ENCODE data around the gene NDRG3. TPM values are rescaled to one million over a fixed set of nuclear protein-coding genes. Genes with fewer than 3 reads are reported as not detected.

Gene NDRG3
- total RNA-seq, 4 donors from 2014 or later: 17.9 to 35.0 (median 29.6) TPM

GRCh38 chr20:36646678-36647077, 99.2 kb downstream of the NDRG3 start:
- Histone ChIP-seq H3K27ac (no peak overlapping the region), H3K36me3 (no peaks in the 10 kb centered on the region), H3K27me3 (no peaks in the 10 kb centered on the region), H3K9me3 (no peaks in the 10 kb centered on the region), H3K4me3 (no peak overlapping the region), H3K4me1 (no peaks in the 10 kb centered on the region)
- DNase-seq: no peak
- intact Hi-C loops (cut with DNase I; ENCODE audit: low total_unique reads): no loop called here
- TF ChIP-seq, protein P1, sequence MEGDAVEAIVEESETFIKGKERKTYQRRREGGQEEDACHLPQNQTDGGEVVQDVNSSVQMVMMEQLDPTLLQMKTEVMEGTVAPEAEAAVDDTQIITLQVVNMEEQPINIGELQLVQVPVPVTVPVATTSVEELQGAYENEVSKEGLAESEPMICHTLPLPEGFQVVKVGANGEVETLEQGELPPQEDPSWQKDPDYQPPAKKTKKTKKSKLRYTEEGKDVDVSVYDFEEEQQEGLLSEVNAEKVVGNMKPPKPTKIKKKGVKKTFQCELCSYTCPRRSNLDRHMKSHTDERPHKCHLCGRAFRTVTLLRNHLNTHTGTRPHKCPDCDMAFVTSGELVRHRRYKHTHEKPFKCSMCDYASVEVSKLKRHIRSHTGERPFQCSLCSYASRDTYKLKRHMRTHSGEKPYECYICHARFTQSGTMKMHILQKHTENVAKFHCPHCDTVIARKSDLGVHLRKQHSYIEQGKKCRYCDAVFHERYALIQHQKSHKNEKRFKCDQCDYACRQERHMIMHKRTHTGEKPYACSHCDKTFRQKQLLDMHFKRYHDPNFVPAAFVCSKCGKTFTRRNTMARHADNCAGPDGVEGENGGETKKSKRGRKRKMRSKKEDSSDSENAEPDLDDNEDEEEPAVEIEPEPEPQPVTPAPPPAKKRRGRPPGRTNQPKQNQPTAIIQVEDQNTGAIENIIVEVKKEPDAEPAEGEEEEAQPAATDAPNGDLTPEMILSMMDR (IDR thresholded peaks at IDR 0.05): no peak
- no peak for TF ChIP-seq POLR2A (IDR thresholded peaks at IDR 0.05)

DNA sequence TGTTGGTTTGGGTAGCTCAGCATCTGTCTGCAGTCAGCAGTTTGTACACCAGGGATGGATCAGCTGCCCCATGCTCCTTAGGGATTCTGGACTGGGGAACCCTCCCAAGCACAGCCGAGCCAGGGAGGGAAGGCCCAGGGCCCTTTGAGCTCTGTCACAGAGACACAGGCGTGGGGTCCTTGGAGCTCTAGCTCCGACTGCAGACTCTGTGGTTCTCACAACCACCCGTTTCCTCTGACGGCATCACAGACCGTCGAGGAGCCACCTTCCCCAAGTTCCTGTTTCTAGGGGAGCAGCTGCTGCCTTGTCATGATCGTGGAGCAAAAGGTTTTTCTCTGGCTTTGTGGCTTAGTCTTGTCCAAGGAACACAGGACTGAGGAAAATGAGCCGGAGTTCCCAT, 99.9 kb downstream of the NDRG3 start, which contains the start of gene SLA2:
TSS of gene SLA2 (minus strand) at position 199 of the 400 bp plus-strand sequence. CDS start 4,861 bp downstream, outside the sequence.
- H3K27me3 ChIP-seq: no peaks in the 10 kb centered on the region
- no peaks in the 10 kb centered on the region for H3K9me3 ChIP-seq
- no peaks in the 10 kb centered on the region for H3K4me1 ChIP-seq
- intact Hi-C loops (cut with DNase I; ENCODE audit: low total_unique reads): no loop called here
- TF ChIP-seq, protein P1 (IDR thresholded peaks at IDR 0.05): no peak
- TF ChIP-seq POLR2A (IDR thresholded peaks at IDR 0.05): no peak
- no peaks in the 10 kb centered on the region for H3K36me3 ChIP-seq
- no peak within 1 kb of the TSS for H3K27ac ChIP-seq
- H3K4me3 ChIP-seq: no peak within 1 kb of the TSS
- no peak for DNase-seq

DNA sequence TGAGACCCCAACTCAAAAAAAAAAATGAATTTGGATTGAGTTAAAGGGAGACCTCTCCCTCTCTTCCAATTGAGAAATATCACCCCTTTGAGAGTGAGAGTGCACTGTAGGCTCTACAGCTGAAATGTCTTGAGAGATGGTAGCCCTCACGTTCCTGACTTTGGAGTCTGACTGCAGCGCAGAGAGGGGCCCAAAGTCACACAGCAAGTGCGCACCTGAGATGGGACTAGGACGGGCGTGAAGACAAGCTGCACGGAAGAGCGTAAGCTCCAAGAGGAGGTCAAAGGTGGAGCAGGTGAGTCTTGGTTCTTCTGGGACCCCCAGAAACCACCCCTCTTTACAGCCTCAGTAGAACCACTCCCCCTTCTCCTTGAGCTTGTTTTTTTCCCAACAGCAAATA, 100.5 kb downstream of the NDRG3 start:
- Histone ChIP-seq H3K4me1 (no peaks in the 10 kb centered on the region), H3K36me3 (no peaks in the 10 kb centered on the region), H3K27me3 (no peaks in the 10 kb centered on the region), H3K9me3 (no peaks in the 10 kb centered on the region), H3K27ac (no peak overlapping the region), H3K4me3 (no peak overlapping the region)
- DNase-seq: no peak
- intact Hi-C loops (cut with DNase I; ENCODE audit: low total_unique reads): no loop called here
- TF ChIP-seq, protein P1 (IDR thresholded peaks at IDR 0.05): no peak
- no peak for TF ChIP-seq POLR2A (IDR thresholded peaks at IDR 0.05)

GRCh38 chr20:36644706-36645095, 101.2 kb downstream of the NDRG3 start:
- intact Hi-C loops (cut with DNase I; ENCODE audit: low total_unique reads): no loop called here
- no peaks in the 10 kb centered on the region for H3K36me3 ChIP-seq
- no peak for TF ChIP-seq POLR2A (IDR thresholded peaks at IDR 0.05)
- TF ChIP-seq, protein P1 (IDR thresholded peaks at IDR 0.05): no peak
- no peak overlapping the region for H3K4me3 ChIP-seq
- no peak for DNase-seq
- H3K27me3 ChIP-seq: no peaks in the 10 kb centered on the region
- no peak overlapping the region for H3K27ac ChIP-seq
- H3K9me3 ChIP-seq: no peaks in the 10 kb centered on the region
- no peaks in the 10 kb centered on the region for H3K4me1 ChIP-seq

DNA sequence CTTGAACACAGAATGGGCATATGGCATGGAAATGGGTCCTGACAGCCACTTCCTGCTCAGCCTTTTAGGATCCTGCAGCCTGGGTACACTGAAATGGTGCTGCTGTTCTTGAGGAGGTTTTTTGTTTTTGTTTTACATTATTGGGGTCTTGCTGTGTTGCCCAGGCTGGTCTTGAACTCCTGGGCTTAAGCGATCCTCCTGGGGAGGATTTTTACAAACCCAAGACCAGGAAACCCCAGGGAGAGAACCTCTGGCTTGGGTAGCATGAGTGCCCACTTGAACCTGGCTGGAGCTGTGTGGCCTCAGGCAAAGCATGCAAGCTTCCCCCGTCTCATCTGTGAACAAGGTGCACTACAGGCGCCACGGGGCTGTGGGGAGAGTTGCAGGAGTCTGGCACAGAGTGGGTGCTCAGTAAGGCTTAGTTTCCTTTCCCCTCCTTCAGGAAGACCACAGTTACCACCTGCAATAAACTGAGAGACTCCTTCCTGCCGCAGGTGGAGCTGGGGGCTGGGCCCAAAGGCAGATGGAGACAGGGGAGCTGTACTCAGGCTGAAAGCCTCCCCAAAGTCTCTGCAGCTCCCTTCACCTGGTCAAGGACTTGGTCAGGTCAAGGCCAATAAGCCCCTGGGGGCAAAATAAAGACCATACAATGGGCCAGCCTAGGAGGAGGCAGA, 101.7 kb downstream of the NDRG3 start:
- Histone ChIP-seq H3K9me3 (no peaks in the 10 kb centered on the region), H3K4me1 (no peaks in the 10 kb centered on the region), H3K4me3 (no peak overlapping the region), H3K36me3 (no peaks in the 10 kb centered on the region), H3K27me3 (no peaks in the 10 kb centered on the region), H3K27ac (no peak overlapping the region)
- no peak for TF ChIP-seq POLR2A (IDR thresholded peaks at IDR 0.05)
- TF ChIP-seq, protein P1 (IDR thresholded peaks at IDR 0.05): no peak
- DNase-seq: no peak
- intact Hi-C loops (cut with DNase I; ENCODE audit: low total_unique reads): no loop called here

All from uterus (tissue), 4 donors.